GM12801 (cell line): Measurements from ENCODE around the gene NUDT16L1.

Experiments used
- CTCF ChIP-seq: IDR thresholded peaks from one replicate; pipeline ENCODE4 v1.5.1; 2011; ENCODE audit warnings: control low read depth; ENCODE audit not compliant: insufficient read length; ENCODE audit errors: extremely low read depth

Gene NUDT16L1

DNA sequence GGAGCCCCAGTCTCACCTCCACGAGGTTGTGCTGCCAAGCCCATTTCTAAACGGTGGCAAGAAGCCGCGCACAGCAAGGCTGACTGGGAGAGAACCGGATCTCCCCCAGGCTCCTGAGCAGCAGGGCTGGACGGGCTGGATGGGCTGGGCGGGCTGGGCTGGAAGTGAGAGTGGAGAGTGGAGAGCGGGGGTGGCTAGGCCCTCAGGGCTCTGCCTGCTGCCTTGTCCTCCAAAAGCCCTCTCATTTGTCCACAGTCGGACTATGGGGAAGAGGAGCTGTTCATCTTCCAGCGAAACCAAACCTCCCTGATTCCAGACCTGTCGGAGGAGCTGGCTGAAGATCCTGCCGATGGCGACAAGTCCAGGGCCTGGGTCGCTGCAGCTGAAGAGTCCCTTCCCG lies 44.2 kb downstream of the NUDT16L1 start:
- TF ChIP-seq CTCF, result no peak

DNA sequence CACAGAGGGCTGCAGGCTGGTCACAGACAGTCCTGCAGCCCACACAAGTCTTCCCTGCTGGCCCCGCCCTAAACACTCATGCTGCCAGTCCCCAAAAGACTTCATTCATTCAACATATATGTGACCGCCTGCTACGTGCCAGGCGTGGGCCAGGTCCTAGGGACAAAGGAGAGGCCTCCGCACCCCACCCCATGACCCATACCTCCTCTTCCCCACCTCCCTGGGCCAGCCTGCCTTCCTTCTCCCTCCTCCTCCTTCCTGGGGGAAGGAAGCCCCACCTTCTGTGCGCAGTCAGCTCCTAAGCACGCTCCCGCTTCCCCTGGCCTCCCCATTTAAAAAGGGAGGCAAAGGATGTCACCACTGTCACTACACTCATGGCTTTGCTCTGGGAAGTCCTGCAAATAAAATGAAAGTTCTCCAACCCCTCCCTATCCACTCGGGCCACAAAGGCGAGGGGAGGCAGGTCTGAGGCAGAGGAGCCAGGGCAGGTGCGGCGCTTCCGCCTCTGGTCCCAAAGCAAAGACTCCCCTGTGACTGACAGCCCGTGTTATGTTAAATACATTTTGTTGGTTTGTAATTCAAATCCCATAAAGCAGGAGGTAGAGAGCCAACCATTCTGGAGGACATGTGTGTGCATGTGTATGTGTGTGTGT lies 50.0 kb downstream of the NUDT16L1 start:
- TF ChIP-seq CTCF, result no peak

GRCh38 chr16:4744555-4745273 lies 51.4 kb downstream of the NUDT16L1 start:
- TF ChIP-seq CTCF, result no peak

DNA sequence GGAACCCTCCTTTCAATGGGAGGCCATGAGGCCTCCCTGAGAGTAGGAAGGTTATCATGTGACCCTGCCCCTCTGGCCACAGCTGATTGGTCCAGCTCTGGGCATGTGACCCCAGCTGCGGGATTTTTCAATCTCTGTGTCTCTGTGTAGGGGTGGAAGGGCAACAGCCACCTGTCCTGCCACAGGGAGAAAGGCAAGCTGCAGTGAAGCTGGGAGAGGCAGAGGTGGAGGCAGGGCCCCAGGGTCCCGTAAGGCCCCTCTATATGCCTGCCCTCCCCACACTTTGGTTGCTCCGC lies 51.9 kb downstream of the NUDT16L1 start:
- no peak for TF ChIP-seq CTCF
